ENCODE results near the gene TMEM271.

TMEM271 gene, protein sequence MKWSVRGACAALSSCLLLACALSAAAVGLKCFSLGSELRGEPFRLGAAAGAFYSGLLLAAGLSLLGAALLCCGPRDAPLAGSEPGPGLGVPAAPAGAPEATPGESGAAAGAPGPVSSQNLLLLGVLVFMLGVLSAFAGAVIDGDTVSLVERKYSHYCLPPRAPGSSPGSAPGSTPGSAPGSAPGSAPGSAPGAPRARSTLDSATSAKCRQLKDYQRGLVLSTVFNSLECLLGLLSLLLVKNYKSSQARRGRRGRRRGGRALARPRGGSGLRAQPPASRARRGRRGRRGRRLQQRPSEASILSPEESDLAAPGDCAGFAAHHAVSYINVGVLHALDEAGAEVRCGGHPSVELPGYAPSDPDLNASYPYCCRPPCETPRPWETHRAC

GRCh38 chr4:576245-576821, at the start of gene TMEM271:
TMEM271 (minus strand) TSS chr4:576295; CDS start chr4:576062, 233 bp downstream.
- in situ Hi-C loops (cut with HindIII; ENCODE audit: low sequenced_read_pairs) = no loop called here

DNA sequence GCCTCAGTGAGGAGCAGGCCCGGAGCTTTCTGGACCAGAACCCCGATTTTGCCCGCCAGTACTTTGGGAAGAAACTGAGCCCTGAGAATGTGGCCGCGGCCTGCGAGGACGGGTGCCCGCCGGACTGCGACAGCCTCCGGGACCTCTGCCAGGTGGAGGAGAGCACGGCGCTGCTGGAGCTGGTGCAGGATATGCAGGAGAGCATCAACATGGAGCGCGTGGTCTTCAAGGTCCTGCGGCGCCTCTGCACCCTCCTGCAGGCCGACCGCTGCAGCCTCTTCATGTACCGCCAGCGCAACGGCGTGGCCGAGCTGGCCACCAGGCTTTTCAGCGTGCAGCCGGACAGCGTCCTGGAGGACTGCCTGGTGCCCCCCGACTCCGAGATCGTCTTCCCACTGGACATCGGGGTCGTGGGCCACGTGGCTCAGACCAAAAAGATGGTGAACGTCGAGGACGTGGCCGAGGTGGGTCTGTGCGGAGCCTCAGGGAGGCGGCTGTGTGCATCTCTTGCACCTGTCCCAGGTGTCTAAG, 49.6 kb upstream of the TMEM271 start:
- in situ Hi-C loops (cut with HindIII; ENCODE audit: low sequenced_read_pairs) = no loop called here

DNA sequence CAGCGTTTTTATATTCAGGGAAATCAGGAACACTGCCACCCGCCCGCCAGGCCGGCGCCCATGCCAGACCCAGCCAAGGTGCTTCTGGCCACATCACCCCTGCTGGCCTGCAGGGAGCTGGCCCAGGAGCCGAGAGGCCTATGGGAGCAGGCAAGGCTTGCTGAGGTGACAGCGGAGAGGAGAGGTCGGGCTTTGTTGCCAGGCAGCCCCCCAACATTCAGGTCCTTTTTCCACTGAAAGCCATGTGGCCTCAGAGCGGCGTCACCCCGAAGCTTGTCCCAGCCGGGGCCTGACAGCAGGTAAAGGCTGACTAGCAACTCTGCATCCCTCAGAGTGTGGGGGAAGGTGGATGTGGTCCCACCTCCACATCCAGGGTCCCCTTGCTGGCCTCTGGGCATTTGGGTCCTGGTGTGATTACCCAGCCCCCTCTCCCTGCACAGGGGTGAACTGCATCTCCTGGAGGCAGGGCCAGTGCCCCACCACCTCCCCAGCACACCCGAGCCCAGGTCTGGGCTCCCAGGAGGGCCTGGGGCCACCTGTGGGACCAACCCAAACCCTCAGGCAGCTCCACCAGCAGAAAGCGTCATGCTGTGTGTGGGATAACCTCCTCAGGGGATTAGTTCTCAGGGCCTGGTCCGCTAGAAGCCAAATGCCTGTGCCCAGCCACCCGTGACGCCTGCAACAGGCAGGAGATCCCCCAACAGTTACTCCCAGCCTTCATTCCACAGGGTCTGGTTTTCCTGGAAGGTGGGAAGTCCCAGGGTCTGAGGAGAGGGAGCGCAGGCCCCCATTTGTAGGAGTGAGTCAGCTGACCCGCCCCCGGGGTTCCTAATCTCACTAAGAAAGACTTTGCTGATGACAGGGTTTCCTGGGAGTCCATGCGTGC, 48.9 kb upstream of the TMEM271 start, which contains the start of gene PDE6B:
PDE6B (plus strand) TSS at position 869 of the 886 bp plus-strand sequence. CDS start 54 bp downstream, outside the sequence.
- in situ Hi-C loops (cut with HindIII; ENCODE audit: low sequenced_read_pairs) = loop anchor here (25.0 kb wide), 1 partner anchor 787 kb away; the partner anchor contains the start of gene NKX1-1

GRCh38 chr4:623914-624566, 47.9 kb upstream of the TMEM271 start:
- in situ Hi-C loops (cut with HindIII; ENCODE audit: low sequenced_read_pairs) = loop anchor here (25.0 kb wide), 1 partner anchor 788 kb away; the partner anchor contains the start of gene NKX1-1

DNA sequence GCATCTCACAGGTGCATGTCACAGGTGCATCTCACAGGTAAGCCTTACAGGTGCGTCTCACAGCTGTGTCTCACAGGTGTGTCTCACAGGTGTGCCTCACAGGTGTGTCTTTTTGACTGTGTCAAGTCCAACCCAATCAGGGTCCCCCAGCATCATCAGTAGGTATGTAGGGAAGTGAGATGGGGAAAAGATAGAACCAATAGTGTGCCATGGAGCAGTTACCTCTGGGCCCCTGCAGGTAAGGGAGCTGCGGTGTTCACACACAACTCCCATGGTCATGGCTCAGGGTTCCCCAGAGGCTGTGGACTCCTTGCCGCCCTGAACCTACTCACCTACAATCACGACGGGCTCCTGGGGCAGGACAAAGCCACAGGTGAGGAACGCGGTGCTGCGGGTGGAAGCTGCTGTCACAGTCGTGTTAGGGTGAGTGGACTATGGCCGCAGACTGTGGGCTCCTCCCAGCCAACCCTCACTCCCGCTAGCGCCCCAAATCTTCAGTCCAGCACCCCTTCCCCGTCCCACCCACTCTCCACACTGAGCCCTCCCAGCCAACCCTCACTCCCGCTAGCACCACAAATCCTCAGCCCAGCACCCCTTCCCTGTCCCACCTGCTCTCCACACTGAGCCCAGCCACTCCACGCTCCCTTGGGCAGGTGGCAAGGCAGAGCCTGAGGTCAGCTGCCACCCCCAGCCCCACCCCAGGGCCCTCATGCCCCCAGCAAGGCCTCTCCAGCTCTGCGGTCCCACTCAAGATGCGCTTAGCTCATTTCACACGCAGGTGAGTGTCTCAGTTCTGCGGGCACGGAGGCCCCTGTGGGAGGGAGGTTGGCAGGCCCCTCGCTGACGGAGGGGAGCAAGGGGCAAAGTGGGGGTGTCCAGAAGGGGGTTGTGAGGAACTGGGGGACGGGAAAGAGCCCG, 47.2 kb upstream of the TMEM271 start:
- in situ Hi-C loops (cut with HindIII; ENCODE audit: low sequenced_read_pairs) = loop anchor here (25.0 kb wide), 1 partner anchor 789 kb away; the partner anchor contains the start of gene NKX1-1

GRCh38 chr4:622071-622995, 46.2 kb upstream of the TMEM271 start:
- in situ Hi-C loops (cut with HindIII; ENCODE audit: low sequenced_read_pairs) = loop anchor here (25.0 kb wide), 1 partner anchor 790 kb away; the partner anchor contains the start of gene NKX1-1

DNA sequence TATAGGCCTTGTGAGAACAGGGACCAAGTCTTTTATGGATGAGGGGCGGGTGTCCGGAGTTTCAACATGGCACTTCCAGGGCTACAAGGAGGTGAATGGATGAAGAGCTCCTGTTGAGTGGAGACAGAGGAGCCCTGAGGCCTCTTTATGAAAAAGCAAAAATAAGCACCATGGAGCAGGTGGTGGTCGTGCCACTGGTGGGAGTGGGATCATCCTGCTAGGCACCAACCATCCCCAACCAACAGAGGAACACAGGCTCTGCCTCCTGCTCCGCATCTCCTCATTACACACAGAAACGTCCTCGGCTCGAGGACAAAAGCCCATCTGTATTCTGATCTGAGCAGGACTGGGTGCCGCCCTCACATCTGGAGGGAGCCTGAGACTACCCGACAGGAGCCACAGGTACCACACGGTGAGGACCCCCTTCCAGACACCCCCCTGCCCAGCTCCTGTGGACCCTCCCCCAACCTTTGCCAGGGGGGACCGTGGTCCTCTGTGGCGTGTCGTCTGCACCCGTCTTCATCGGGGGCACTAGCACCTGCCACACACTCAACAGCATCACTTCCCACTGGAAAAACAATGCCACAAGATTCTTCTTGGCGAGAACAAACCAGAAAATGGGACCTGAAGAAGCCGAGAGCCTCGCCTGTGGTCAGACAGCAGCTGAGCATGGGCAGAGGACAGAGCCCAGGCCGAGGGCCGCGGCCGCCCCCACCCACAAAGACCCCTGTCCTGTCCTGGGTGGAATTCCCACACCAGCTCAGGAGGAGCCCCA, 45.4 kb upstream of the TMEM271 start:
- in situ Hi-C loops (cut with HindIII; ENCODE audit: low sequenced_read_pairs) = loop anchor here (25.0 kb wide), 1 partner anchor 791 kb away; the partner anchor contains the start of gene NKX1-1

DNA sequence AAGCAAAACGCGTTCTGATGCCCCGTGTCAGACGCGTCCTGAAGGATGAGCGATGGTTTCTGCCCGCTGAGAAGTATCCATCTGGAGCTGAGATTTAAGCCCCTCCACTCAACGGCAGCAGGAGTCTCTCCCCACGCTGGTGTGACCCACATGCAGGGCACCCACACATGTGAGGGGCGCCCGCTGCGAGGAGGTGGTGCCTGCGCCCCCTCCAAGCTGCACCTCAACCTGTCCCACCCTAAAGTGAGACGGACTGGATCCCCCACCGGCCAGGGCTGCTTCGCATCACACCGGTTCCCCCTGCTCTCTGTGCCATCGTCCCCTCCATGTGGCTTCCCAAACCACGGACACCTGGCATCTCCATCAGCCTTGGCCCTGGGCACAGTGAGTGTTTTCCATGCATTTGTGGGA, 44.8 kb upstream of the TMEM271 start:
- in situ Hi-C loops (cut with HindIII; ENCODE audit: low sequenced_read_pairs) = loop anchor here (25.0 kb wide), 1 partner anchor 791 kb away; the partner anchor contains the start of gene NKX1-1

GRCh38 chr4:620201-620600, 44.1 kb upstream of the TMEM271 start:
- in situ Hi-C loops (cut with HindIII; ENCODE audit: low sequenced_read_pairs) = loop anchor here (25.0 kb wide), 1 partner anchor 792 kb away; the partner anchor contains the start of gene NKX1-1

DNA sequence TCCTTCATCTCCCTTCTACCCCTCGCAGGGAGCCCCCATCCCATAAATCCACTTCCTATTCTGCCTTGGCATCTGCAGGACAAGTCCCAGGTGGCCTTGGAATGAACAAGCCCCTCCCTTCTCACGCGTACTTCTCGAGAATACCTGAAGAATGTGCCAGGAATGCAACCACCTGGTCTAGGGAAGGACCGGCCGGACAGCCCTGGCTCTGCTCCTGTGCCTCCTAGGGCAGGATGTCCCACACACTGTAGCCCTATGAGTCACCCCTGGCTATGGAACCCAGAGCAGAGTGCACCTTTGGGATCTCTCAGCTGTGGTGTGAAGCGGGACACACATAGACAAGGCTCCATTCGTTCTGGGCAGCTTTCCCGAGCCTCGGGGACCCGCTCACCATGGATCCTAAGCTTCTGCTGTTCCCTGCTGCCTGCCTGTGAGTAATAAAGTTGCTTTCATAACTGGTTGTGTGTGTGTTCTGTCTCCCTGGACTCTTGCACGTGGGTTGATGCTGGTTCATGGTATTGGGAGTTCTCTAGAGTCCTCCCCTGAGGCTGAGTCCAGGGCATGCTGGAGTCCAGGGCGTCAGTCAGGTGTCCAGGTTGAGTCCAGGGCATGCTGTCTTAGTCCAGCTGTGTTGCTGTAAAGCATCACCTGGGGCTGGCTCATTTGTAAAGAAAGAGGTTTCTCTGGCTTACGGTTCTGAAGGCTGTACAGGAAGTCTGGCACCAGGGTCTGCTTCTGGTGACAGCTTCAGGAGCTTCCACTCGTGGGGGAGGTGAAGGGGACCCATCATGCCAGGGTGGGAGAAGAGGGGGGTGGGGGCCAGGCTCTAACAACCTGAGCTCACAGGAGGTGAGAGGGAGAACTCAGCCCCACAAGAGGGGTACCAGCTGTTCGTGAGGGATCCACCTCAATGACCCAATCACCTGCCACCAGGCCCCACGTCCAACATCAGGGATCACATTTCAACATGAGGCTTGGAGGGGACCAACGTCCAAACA, 41.8 kb upstream of the TMEM271 start:
- in situ Hi-C loops (cut with HindIII; ENCODE audit: low sequenced_read_pairs) = loop anchor here (25.0 kb wide), 1 partner anchor 794 kb away; the partner anchor contains the start of gene NKX1-1

DNA sequence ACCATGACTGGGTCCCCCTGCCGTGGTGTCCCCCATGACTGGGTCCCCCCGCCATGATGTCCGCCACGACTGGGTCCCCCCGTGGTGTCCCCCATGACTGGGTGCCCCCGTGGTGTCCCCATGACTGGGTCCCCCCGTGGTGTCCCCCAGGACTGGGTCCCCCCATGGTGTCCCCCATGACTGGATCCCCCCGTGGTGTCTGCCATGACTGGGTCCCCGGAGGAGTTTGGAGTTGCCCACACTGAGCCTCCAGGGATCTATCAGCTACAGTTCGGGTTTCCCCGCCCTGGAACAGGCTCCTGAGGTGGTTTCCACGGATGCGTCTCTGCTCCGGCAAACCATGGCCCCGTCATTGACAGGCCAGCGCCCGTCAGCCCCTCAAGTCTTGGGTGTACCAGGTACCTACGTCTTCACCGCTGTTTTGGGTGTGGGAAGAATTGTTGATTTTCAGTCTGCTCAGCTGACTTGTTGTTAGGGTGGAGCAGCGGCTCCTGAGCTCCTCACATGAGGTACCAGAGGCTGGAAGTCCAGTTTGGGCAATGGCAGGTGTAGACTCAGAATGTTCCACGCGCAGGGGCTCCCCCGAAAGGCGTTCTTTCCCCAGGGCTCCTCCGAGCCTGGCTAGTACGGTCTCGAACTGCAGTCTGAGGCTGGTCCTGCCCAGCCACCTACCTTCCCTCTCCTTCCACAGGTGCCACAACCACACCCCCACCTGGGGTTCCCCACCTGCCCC, 41.0 kb upstream of the TMEM271 start:
- in situ Hi-C loops (cut with HindIII; ENCODE audit: low sequenced_read_pairs) = loop anchor here (25.0 kb wide), 1 partner anchor 795 kb away; the partner anchor contains the start of gene NKX1-1

- in situ Hi-C loops (cut with HindIII; ENCODE audit: low sequenced_read_pairs) = loop anchor here (25.0 kb wide), 1 partner anchor 796 kb away; the partner anchor contains the start of gene NKX1-1
These were observed 40.0 kb upstream of the TMEM271 start for GRCh38 chr4:616091-616490.

GRCh38 chr4:613126-613525, 37.0 kb upstream of the TMEM271 start:
- in situ Hi-C loops (cut with HindIII; ENCODE audit: low sequenced_read_pairs) = loop anchor here (5.0 to 25.0 kb wide), 2 partner anchors 86 to 799 kb away; partner anchors contain the start of gene NKX1-1

- in situ Hi-C loops (cut with HindIII; ENCODE audit: low sequenced_read_pairs) = loop anchor here (5.0 to 25.0 kb wide), 2 partner anchors 85 to 800 kb away; partner anchors contain the start of gene NKX1-1
These were observed 36.6 kb upstream of the TMEM271 start for GRCh38 chr4:612749-613125.
